ENCODE data around the gene COL5A1.

GRCh38 chr9:134809826-134810225 is 168.2 kb downstream of the COL5A1 start:
- no peak for TF ChIP-seq CTCF (conservative IDR thresholded peaks at IDR 0.05 in 1 of 2, IDR thresholded peaks at IDR 0.05 in 1 of 2; ENCODE audit: low read depth in 1 of 2, low read length in 2 of 2)
- no peak for TF ChIP-seq EZH2 (IDR thresholded peaks at IDR 0.05; ENCODE audit: low read length, missing control alignments)

All from fibroblast of lung (primary cell).